Duodenal mucosa (tissue), 2 donors: Measurements from ENCODE around the gene MCOLN1.

Experiments
- H3K27ac ChIP-seq: one replicate; pipeline ENCODE4 v1.7.0; 2013; ENCODE audit warnings: low read depth, low read length
- H3K27me3 ChIP-seq, 2 donors: one replicate each; pipeline ENCODE4 v1.7.0; 2013; ENCODE audit warnings: low read length in 2 of 2, control low read depth in 1 of 2; ENCODE audit not compliant: insufficient read depth in 2 of 2, control insufficient read depth in 1 of 2
- H3K36me3 ChIP-seq, 2 donors: one replicate each; pipeline ENCODE4 v1.7.0; 2013; ENCODE audit warnings: low read length in 2 of 2, control low read depth in 1 of 2; ENCODE audit not compliant: insufficient read depth in 2 of 2, control insufficient read depth in 1 of 2
- H3K4me1 ChIP-seq, 2 donors: one replicate each; pipeline ENCODE4 v1.7.0; 2013; ENCODE audit warnings: low read length in 2 of 2, control low read depth in 1 of 2; ENCODE audit not compliant: insufficient read depth in 2 of 2, control insufficient read depth in 1 of 2
- H3K4me3 ChIP-seq, 2 donors: one replicate each; pipeline ENCODE4 v1.7.0; 2013; ENCODE audit warnings: low read length in 2 of 2, low read depth in 1 of 2
- H3K9ac ChIP-seq, 2 donors: one replicate each; pipeline ENCODE4 v1.7.0; 2013; ENCODE audit warnings: low read length in 2 of 2, low read depth in 1 of 2
- H3K9me3 ChIP-seq, 2 donors: one replicate each; pipeline ENCODE4 v1.7.0; 2013; ENCODE audit warnings: low read length in 2 of 2, control low read depth in 1 of 2; ENCODE audit not compliant: control insufficient read depth in 1 of 2

MCOLN1 gene

DNA sequence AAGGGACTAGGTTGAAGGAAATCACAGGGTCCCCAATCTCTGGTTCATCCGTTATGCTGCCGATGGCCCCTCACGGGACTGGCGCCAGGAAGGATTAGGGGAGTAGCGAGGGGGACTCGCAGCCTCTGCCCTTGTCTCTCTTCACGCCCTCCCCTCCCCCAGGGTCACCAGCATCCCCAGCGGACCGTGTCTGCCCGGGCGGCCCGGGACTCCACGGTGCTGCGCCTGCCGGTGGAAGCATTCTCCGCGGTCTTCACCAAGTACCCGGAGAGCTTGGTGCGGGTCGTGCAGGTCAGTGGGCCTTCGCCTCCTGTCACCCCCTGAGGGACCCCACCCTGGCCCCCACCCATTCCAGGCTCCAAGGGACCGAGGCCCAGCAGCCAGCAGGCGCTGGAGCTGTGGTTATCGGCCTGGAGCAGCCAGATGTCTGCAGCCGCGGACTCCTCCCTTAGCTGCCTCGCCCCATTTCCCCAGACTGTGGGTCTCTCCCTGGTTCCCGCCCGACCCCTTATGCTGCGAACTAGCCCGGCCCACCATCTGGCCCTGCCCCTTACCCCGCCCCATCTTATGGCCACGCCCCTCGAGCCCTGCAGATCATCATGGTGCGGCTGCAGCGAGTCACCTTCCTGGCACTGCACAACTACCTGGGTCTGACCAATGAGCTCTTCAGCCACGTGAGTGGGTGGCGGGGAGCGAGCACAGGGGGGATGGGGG, 18.5 kb downstream of the MCOLN1 start:
- peaks cover 0 to 6% of the 10 kb centered on the region in 2 donors for H3K4me1 ChIP-seq
- H3K9ac ChIP-seq, result no peak overlapping the region
- no peaks in the 10 kb centered on the region for H3K9me3 ChIP-seq
- no peaks in the 10 kb centered on the region for H3K27me3 ChIP-seq
- H3K36me3 ChIP-seq, result peaks cover 16 to 41% of the 10 kb centered on the region in 2 donors
- H3K27ac ChIP-seq, result no peak overlapping the region
- H3K4me3 ChIP-seq, result no peak overlapping the region

GRCh38 chr19:7541475-7541824, 19.0 kb downstream of the MCOLN1 start:
- no peak overlapping the region for H3K4me3 ChIP-seq
- peaks cover 16 to 41% of the 10 kb centered on the region in 2 donors for H3K36me3 ChIP-seq
- no peak overlapping the region for H3K27ac ChIP-seq
- H3K9me3 ChIP-seq, result no peaks in the 10 kb centered on the region
- H3K9ac ChIP-seq, result no peak overlapping the region
- peaks cover 0 to 1% of the 10 kb centered on the region in 2 donors for H3K4me1 ChIP-seq
- no peaks in the 10 kb centered on the region for H3K27me3 ChIP-seq

DNA sequence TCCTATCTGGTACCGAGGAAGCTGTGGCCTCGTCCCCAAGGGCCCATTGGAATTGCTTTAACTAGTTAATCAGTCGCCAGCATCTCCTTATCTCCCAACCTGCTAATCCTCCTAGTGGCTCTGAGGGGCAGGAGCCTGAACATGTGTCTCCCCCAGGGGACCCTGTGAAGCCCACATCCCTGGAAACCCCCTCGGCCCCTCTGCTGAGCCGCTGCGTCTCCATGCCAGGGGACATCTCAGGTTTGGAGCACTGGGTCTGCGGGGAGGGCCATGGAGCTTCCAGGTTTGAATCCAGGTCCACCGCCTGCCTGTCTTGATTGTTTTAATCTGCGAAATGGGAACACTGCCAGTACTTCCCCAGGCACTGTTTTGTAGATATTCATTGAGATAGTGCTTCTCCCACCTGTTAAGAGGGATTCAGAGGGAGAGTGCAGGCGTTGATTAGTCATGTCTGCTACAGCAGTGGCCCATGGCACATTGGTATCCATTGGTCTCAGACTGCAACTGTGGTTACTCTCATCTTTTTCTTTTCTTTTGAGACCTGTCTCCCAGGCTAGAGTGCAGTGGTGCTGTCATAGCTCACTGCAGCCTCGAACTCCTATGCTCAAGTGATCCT, 19.5 kb downstream of the MCOLN1 start:
- Histone ChIP-seq H3K9ac (no peak overlapping the region), H3K4me3 (no peak overlapping the region), H3K9me3 (no peaks in the 10 kb centered on the region), H3K27ac (no peak overlapping the region), H3K27me3 (no peaks in the 10 kb centered on the region), H3K4me1 (no peaks in the 10 kb centered on the region), H3K36me3 (peaks cover 14 to 41% of the 10 kb centered on the region in 2 donors)

DNA sequence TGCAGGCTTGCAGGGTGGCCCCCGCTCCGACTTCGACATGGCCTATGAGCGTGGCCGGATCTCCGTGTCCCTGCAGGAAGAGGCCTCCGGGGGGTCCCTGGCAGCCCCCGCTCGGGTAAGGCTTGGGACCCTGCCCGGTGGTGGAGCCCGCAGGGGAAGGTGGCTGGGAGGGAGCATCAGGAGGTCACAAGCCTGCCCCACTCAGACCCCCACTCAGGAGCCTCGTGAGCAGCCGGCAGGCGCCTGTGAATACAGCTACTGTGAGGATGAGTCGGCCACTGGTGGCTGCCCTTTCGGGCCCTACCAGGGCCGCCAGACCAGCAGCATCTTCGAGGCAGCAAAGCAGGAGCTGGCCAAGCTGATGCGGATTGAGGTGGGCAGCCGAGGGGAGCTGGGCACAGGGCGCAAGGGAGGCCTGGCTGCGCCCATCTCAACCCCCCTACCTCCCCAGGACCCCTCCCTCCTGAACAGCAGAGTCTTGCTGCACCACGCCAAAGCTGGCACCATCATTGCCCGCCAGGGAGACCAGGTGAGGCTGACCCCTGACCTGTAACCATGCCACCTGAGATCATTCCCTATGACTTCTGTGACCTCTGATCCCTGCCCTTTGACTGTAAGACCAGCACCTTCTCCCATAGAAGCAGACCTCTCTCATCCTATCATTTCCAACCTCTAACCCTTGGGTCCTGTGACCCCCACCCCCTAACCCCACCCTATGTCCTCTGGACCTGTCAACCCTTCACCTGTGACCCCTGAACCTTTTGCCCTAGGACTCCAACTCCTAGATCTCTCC, 20.3 kb downstream of the MCOLN1 start:
- Histone ChIP-seq H3K9ac (no peak overlapping the region), H3K4me3 (no peak overlapping the region), H3K36me3 (peaks cover 9 to 41% of the 10 kb centered on the region in 2 donors), H3K27ac (no peak overlapping the region), H3K9me3 (no peaks in the 10 kb centered on the region), H3K27me3 (no peaks in the 10 kb centered on the region), H3K4me1 (no peaks in the 10 kb centered on the region)

GRCh38 chr19:7544626-7545025, 22.2 kb downstream of the MCOLN1 start:
- Histone ChIP-seq H3K9ac (no peak overlapping the region), H3K4me1 (no peaks in the 10 kb centered on the region), H3K27ac (no peak overlapping the region), H3K4me3 (no peak overlapping the region), H3K9me3 (no peaks in the 10 kb centered on the region), H3K36me3 (peaks cover 9 to 36% of the 10 kb centered on the region in 2 donors), H3K27me3 (no peaks in the 10 kb centered on the region)

GRCh38 chr19:7545300-7545699, 22.9 kb downstream of the MCOLN1 start:
- peaks cover 9 to 36% of the 10 kb centered on the region in 2 donors for H3K36me3 ChIP-seq
- no peaks in the 10 kb centered on the region for H3K4me1 ChIP-seq
- no peak overlapping the region for H3K4me3 ChIP-seq
- no peaks in the 10 kb centered on the region for H3K27me3 ChIP-seq
- no peak overlapping the region for H3K9ac ChIP-seq
- H3K27ac ChIP-seq, result no peak overlapping the region
- no peaks in the 10 kb centered on the region for H3K9me3 ChIP-seq

- Histone ChIP-seq H3K4me3 (no peak overlapping the region), H3K36me3 (peaks cover 9 to 36% of the 10 kb centered on the region in 2 donors), H3K9me3 (no peaks in the 10 kb centered on the region), H3K4me1 (no peaks in the 10 kb centered on the region), H3K27ac (no peak overlapping the region), H3K9ac (no peak overlapping the region), H3K27me3 (no peaks in the 10 kb centered on the region)
Observed at GRCh38 chr19:7545904-7546303, 23.5 kb downstream of the MCOLN1 start.

GRCh38 chr19:7547159-7547558, 24.7 kb downstream of the MCOLN1 start:
- no peak overlapping the region for H3K27ac ChIP-seq
- no peaks in the 10 kb centered on the region for H3K4me1 ChIP-seq
- no peaks in the 10 kb centered on the region for H3K9me3 ChIP-seq
- H3K36me3 ChIP-seq, result peaks cover 8 to 25% of the 10 kb centered on the region in 2 donors
- no peak overlapping the region for H3K9ac ChIP-seq
- no peak overlapping the region for H3K4me3 ChIP-seq
- H3K27me3 ChIP-seq, result no peaks in the 10 kb centered on the region

DNA sequence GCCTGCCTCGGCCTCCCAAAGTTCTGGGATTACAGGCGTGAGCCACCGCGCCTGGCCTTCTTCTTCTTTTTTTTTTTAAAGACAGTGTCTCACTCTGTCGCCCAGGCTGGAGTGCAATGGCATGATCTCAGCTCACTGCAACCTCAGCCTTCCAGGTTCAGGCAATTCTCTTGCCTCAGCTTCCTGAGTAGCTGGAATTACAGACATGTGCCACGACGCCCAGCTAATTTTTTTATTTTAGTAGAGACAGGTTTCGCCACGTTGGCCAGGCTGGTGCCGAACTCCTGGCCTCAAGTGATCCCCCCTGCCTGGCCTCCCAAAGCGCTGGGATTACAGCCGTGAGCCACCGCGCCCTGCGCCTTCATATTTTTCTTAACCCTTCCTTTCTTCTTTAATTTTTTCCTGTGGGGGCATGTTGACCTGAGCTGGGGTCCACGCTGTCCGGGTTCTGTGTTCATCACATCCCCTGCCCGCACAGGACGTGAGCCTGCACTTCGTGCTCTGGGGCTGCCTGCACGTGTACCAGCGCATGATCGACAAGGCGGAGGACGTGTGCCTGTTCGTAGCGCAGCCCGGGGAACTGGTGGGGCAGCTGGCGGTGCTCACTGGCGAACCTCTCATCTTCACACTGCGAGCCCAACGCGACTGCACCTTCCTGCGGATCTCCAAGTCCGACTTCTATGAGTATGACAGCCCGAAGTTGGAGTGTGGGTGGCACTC, 27.2 kb downstream of the MCOLN1 start:
- no peak overlapping the region for H3K4me3 ChIP-seq
- no peak overlapping the region for H3K9ac ChIP-seq
- no peaks in the 10 kb centered on the region for H3K4me1 ChIP-seq
- no peak overlapping the region for H3K27ac ChIP-seq
- no peaks in the 10 kb centered on the region for H3K9me3 ChIP-seq
- no peaks in the 10 kb centered on the region for H3K27me3 ChIP-seq
- peaks cover 1 to 14% of the 10 kb centered on the region in 2 donors for H3K36me3 ChIP-seq
